K562 (cell line): ENCODE data around the gene LAMB3. TPM values are rescaled to one million over a fixed set of nuclear protein-coding genes. Genes with fewer than 3 reads are reported as not detected.
A peak's percentile ranks its signal among the peaks of the same experiment; 100 is the strongest.

Source experiments
- ATAC-seq: fragments of 200-7000 bp; cut with Tn5 transposase; 3 replicates; pipeline ENCODE4 v1.9.1; 2020; ENCODE audit warnings: moderate library complexity
- BruUV-seq: library from RNA; stranded (reverse); fragments of 400-500 nt; replicated peaks from 2 replicates; lab custom pipeline; 2021; lab: Mats Ljungman, UMichigan
- CTCF ChIA-PET: fragments of 300-600 bp; formaldehyde crosslinking; extraction: SDS; loops from one replicate; lab custom pipeline; 2021; ENCODE audit warnings: low intra/inter-chr PET ratio; lab: Yijun Ruan, JAX
- POLR2A ChIA-PET: fragments of 300-600, 350-650 bp; sonication (Branson Sonifier 250); formaldehyde crosslinking; extraction: SDS; loops from one replicate; lab custom pipeline; 2021; ENCODE audit warnings: antibody characterized with exemption, inconsistent platforms; lab: Yijun Ruan, JAX
- DNase-seq, 4 experiments: peaks; one replicate each; pipeline versions ENCODE4 v3.0.0 to v3.0.0-alpha.2; 2011 to 2018; ENCODE audit warnings: low spot score in 3 of 4, mixed read lengths in 3 of 4; ENCODE audit errors: extremely low read depth in 1 of 4
- FAIRE-seq: peaks from 2 replicates; lab custom pipeline; 2011; peaks lifted over from hg19 to GRCh38; lab: Jason Lieb, UNC
- H2AFZ ChIP-seq: 2 replicates; pipeline ENCODE4 v1.6.0; 2011; ENCODE audit warnings: low read depth, low read length, control low read depth, inconsistent platforms
- H3K27ac ChIP-seq: fragments of 200-600 bp; 3 replicates; pipeline ENCODE4 v1.8.0; 2011; ENCODE audit warnings: low read depth, mild to moderate bottlenecking, control low read depth, inconsistent platforms, low read length, moderate library complexity, mixed read lengths; ENCODE audit errors: extremely low read depth
- H3K27me3 ChIP-seq, 2 experiments: fragments of 300-600 bp in 1 of 2; 2 replicates in 1 of 2; 3 replicates in 1 of 2; pipeline versions ENCODE4 v1.6.0 to v1.8.0; 2011; ENCODE audit warnings: inconsistent platforms in 2 of 2, low read length in 2 of 2, mild to moderate bottlenecking in 1 of 2, mixed read lengths in 1 of 2, moderate library complexity in 1 of 2; ENCODE audit not compliant: control insufficient read depth in 2 of 2, insufficient read depth in 2 of 2
- H3K36me3 ChIP-seq: fragments of 300-600 bp; 3 replicates; pipeline ENCODE4 v1.8.0; 2011; ENCODE audit warnings: mild to moderate bottlenecking, low read length, inconsistent platforms; ENCODE audit not compliant: control insufficient read depth, insufficient read depth
- H3K4me1 ChIP-seq, 2 experiments: fragments of 200-600 bp in 1 of 2; replicated peaks in 1 of 2; 2 replicates in 1 of 2; 3 replicates in 1 of 2; pipeline versions ENCODE4 v1.5.1 to v1.8.0; 2011; ENCODE audit warnings: inconsistent platforms in 2 of 2, low read length in 2 of 2, mild to moderate bottlenecking in 1 of 2, mixed read lengths in 1 of 2, moderate library complexity in 1 of 2; ENCODE audit not compliant: control insufficient read depth in 2 of 2, insufficient read depth in 2 of 2
- H3K4me2 ChIP-seq: 2 replicates; pipeline ENCODE4 v1.6.1; 2011; ENCODE audit warnings: low read length, control low read depth, inconsistent platforms, mixed read lengths; ENCODE audit not compliant: insufficient read depth
- H3K4me3 ChIP-seq: fragments of 200-600 bp; sonication (generic), shearing (Covaris generic); 2 replicates; pipeline ENCODE4 v1.5.1; 2016; ENCODE audit warnings: control low read depth, inconsistent platforms
- H3K79me2 ChIP-seq: fragments of 200-600 bp; 3 replicates; pipeline ENCODE4 v1.8.0; 2011; ENCODE audit warnings: low read length, inconsistent platforms; ENCODE audit not compliant: control insufficient read depth, insufficient read depth
- H3K9ac ChIP-seq, 2 experiments: 2 replicates each; pipeline versions ENCODE4 v1.6.0 to v1.6.1; 2011; ENCODE audit warnings: low read depth in 2 of 2, low read length in 2 of 2, control low read depth in 1 of 2, inconsistent platforms in 1 of 2, mild to moderate bottlenecking in 1 of 2, mixed read lengths in 1 of 2; ENCODE audit not compliant: insufficient read depth in 1 of 2
- H3K9me1 ChIP-seq: one replicate; pipeline ENCODE4 v1.6.0; 2011; ENCODE audit warnings: inconsistent platforms, mild to moderate bottlenecking, low read length, moderate library complexity; ENCODE audit not compliant: control insufficient read depth, insufficient read depth
- H3K9me3 ChIP-seq: replicated peaks from 2 replicates; pipeline ENCODE4 v1.5.1; 2011; ENCODE audit warnings: low read depth, low read length, inconsistent platforms; ENCODE audit not compliant: control insufficient read depth, insufficient read depth
- H4K20me1 ChIP-seq: replicated peaks from 2 replicates; pipeline ENCODE4 v1.6.1; 2011; ENCODE audit warnings: low read length, inconsistent platforms, mixed read lengths; ENCODE audit not compliant: control insufficient read depth, insufficient read depth
- ARNT ChIP-seq, 2 experiments: fragments of 450-650 bp; IDR thresholded peaks; 2 replicates each; pipeline ENCODE4 v1.6.1; 2016; ENCODE audit warnings: mild to moderate bottlenecking in 1 of 2
- CBX1 ChIP-seq: sonication (generic); IDR thresholded peaks from 2 replicates; pipeline ENCODE4 v1.6.1; 2016; ENCODE audit warnings: antibody characterized with exemption, low read depth, mild to moderate bottlenecking
- ELK1 ChIP-seq: sonication (generic); formaldehyde crosslinking; IDR thresholded peaks from 2 replicates; pipeline ENCODE4 v1.8.1; 2022; ENCODE audit warnings: missing genetic modification reagents
- FOXJ2 ChIP-seq: fragments of 200-800 bp; sonication (Bioruptor generic); IDR thresholded peaks from 2 replicates; pipeline ENCODE4 v1.6.1; 2016; ENCODE audit warnings: missing genetic modification characterization, missing compliant biosample characterization
- GATAD2B ChIP-seq: fragments of 450-650 bp; IDR thresholded peaks from 2 replicates; pipeline ENCODE4 v1.6.1; 2017; ENCODE audit warnings: mild to moderate bottlenecking, borderline replicate concordance
- GTF2F1 ChIP-seq: IDR thresholded peaks from 2 replicates; pipeline ENCODE4 v1.6.1; 2011; ENCODE audit warnings: low read depth, low read length, improper control_type of control experiment
- HMBOX1 ChIP-seq: sonication (generic); IDR thresholded peaks from 2 replicates; pipeline ENCODE4 v1.6.1; 2016
- HOMEZ ChIP-seq: fragments of 250-450 bp; sonication (Bioruptor Pico); IDR thresholded peaks from 2 replicates; pipeline ENCODE4 v1.4.0; 2020; ENCODE audit warnings: mild to moderate bottlenecking, moderate library complexity
- NUFIP1 ChIP-seq: fragments of 450-650 bp; IDR thresholded peaks from 2 replicates; pipeline ENCODE4 v1.6.1; 2018; ENCODE audit not compliant: partially characterized antibody
- SIRT6 ChIP-seq: IDR thresholded peaks from one replicate; pipeline ENCODE4 v1.6.1; 2012; ENCODE audit warnings: low read depth, mild to moderate bottlenecking, control low read depth, inconsistent platforms, low read length, moderate library complexity
- SMAD3 ChIP-seq: fragments of 450-650 bp; formaldehyde crosslinking; conservative IDR thresholded peaks from 2 replicates; pipeline ENCODE4 v1.4.0; 2020; ENCODE audit warnings: mild to moderate bottlenecking
- SMARCC2 ChIP-seq: fragments of 450-650 bp; IDR thresholded peaks from 2 replicates; pipeline ENCODE4 v1.6.1; 2017; ENCODE audit warnings: antibody characterized with exemption, moderate library complexity, mild to moderate bottlenecking, low read depth
- TAF15 ChIP-seq: fragments of 200-400 bp; formaldehyde crosslinking; IDR thresholded peaks from 2 replicates; pipeline ENCODE4 v1.6.1; 2017; ENCODE audit warnings: mild to moderate bottlenecking, low read depth, low read length, moderate library complexity
- TFE3 ChIP-seq: fragments of 450-650 bp; formaldehyde crosslinking; IDR thresholded peaks from 2 replicates; pipeline ENCODE4 v1.4.0; 2020; ENCODE audit warnings: mild to moderate bottlenecking, mixed read lengths
- U2AF2 ChIP-seq: fragments of 200-400 bp; formaldehyde crosslinking; optimal IDR thresholded peaks from 2 replicates; pipeline ENCODE3; 2017; ENCODE audit warnings: low read depth, mild to moderate bottlenecking, low read length
- YY1 ChIP-seq, 3 experiments: IDR thresholded peaks; 2 replicates each; pipeline ENCODE4 v1.6.1; 2011; ENCODE audit warnings: low read length in 2 of 3, mild to moderate bottlenecking in 2 of 3, moderate library complexity in 2 of 3, borderline replicate concordance in 1 of 3, control low read depth in 1 of 3, low read depth in 1 of 3; ENCODE audit not compliant: insufficient read depth in 3 of 3, insufficient replicate concordance in 2 of 3, control insufficient read depth in 1 of 3, insufficient read length in 1 of 3; ENCODE audit errors: extremely low read depth in 1 of 3
- ZBTB1 ChIP-seq: sonication (generic); formaldehyde crosslinking; IDR thresholded peaks from 2 replicates; pipeline ENCODE4 v1.8.1; 2023; ENCODE audit warnings: missing genetic modification reagents, low read depth, mild to moderate bottlenecking, borderline replicate concordance
- ZNF354B ChIP-seq: fragments of 250-450 bp; sonication (Bioruptor Pico); IDR thresholded peaks from 2 replicates; pipeline ENCODE4 v1.4.0; 2020
- whole genome bisulfite sequencing: fragments of 100-300 bp; shearing (Covaris generic); methylation state at CpG from one replicate; pipeline ENCODE4 v1.1.6; 2016; ENCODE audit warnings: low coverage, mixed read lengths; ENCODE audit not compliant: insufficient coverage; ENCODE audit errors: missing lambda C conversion rate; 5-methylcytosine and 5-hydroxymethylcytosine counted together
- in situ Hi-C: fragments of 300-500 bp; cut with MboI; formaldehyde crosslinking; loops from 4 replicates; pipeline ENCODE4 v1.15.0; 2018; ENCODE audit warnings: inconsistent platforms, mixed read lengths
- intact Hi-C: fragments of 100-400 bp; cut with micrococcal nuclease; formaldehyde crosslinking; loops from 2 replicates; pipeline ENCODE4 v1.14.2; 2022
- polyA plus RNA-seq, 8 experiments: library from polyadenylated mRNA; depleted of rRNA in 4 of 8; stranded (reverse) in 5 of 8; unstranded in 3 of 8; fragments of >200 nt; fragmentation: Nextera tagmentation in 2 of 8; fragmentation: Illumina TruSeq in 1 of 8; extraction: Ambion mirVana in 2 of 8; extraction: Trizol in 1 of 8; gene quantifications; 2 replicates each; pipeline versions ENCODE4 v1.2.1 to v1.2.3, GENCODE V29; 2011 to 2014; ENCODE audit warnings: inconsistent platforms in 1 of 8, missing spikeins in 1 of 8
- total RNA-seq, 7 experiments: library from RNA; depleted of rRNA in 6 of 7; stranded (reverse); fragments of >200 nt in 6 of 7; fragmentation: Illumina TruSeq in 2 of 7; extraction: Trizol in 2 of 7; gene quantifications; 2 replicates each; pipeline versions ENCODE4 v1.2.1 to v1.2.3, GENCODE V29; 2011 to 2021; ENCODE audit warnings: low replicate concordance in 1 of 7

The LAMB3 gene
- total and polyA plus RNA-seq, 9 of the 15 experiments (the other 6 are each of a cell fraction or from before 2014, with no cell fraction given): 0.08 to 1.3 (median 0.91) TPM

- no peak overlapping the region for H3K4me3 ChIP-seq
- H3K9ac ChIP-seq: no peak overlapping the region
- no peak overlapping the region for H3K4me2 ChIP-seq
- 1% methylated on average over 6 of the region's 6 CpGs for WGBS
- H3K27me3 ChIP-seq: peaks cover 18 to 37% of the 10 kb centered on the region in 2 experiments; a peak in 4 of 5 replicates
- no peaks in the 10 kb centered on the region for H4K20me1 ChIP-seq
- intact Hi-C loops: no loop called here
- H2AFZ ChIP-seq: no peak overlapping the region
- H3K9me1 ChIP-seq: no peaks in the 10 kb centered on the region
- DNase-seq: peak; percentile 24 to 33 (median 30)
- H3K4me1 ChIP-seq: peaks cover 0 to 3% of the 10 kb centered on the region in 2 experiments; a peak in 1 of 5 replicates
- no peaks in the 10 kb centered on the region for H3K79me2 ChIP-seq
- peak; percentile 78 for ATAC-seq
- in situ Hi-C loops: loop anchor here (25.0 kb wide), 1 partner anchor 397 kb away; no protein-coding TSS in a partner anchor
- CTCF ChIA-PET: interaction anchor here (0.6 kb wide), 1 partner anchor 27 kb away, joined by 5 read pairs; no protein-coding TSS in a partner anchor
- no TSS peak for BruUV-seq
- H3K9me3 ChIP-seq: no peaks in the 10 kb centered on the region
- no peak for FAIRE-seq
- POLR2A ChIA-PET: interaction anchor here (0.6 to 1.8 kb wide), 4 partner anchors 13 to 246 kb away, joined by 3 to 5 read pairs (median 3); no protein-coding TSS in a partner anchor
- no peaks in the 10 kb centered on the region for H3K36me3 ChIP-seq
- H3K27ac ChIP-seq: no peak overlapping the region
- no peak for TF ChIP-seq ZNF354B
- no peak for TF ChIP-seq ARNT (IDR thresholded peaks at IDR 0.05)
- TF ChIP-seq HOMEZ: no peak
- TF ChIP-seq YY1 (IDR thresholded peaks at IDR 0.05; ENCODE audit: borderline replicate concordance in 1 of 3, control insufficient read depth in 1 of 3, extremely low read depth in 1 of 3, insufficient read depth in 3 of 3, insufficient read length in 1 of 3, insufficient replicate concordance in 2 of 3, low read depth in 1 of 3, low read length in 2 of 3): no peak
- TF ChIP-seq SMARCC2: no peak
- TF ChIP-seq ZBTB1: no peak
- no peak for TF ChIP-seq CBX1
- no peak for TF ChIP-seq TFE3 (CRISPR knock-in tag)
- no peak for TF ChIP-seq FOXJ2 (tag)
- TF ChIP-seq SMAD3 (CRISPR knock-in tag): no peak
- TF ChIP-seq ELK1 (CRISPR knock-in tag): no peak
- TF ChIP-seq HMBOX1: no peak
- no peak for TF ChIP-seq TAF15
- TF ChIP-seq SIRT6: no peak
- no peak for TF ChIP-seq NUFIP1
- no peak for TF ChIP-seq GATAD2B
- no peak for TF ChIP-seq U2AF2
- no peak for TF ChIP-seq GTF2F1
These were observed 61.8 kb downstream of the LAMB3 start for GRCh38 chr1:209590405-209590804.
